GM19240 (cell line): Measurements from ENCODE around the gene CYFIP1.

Experiments
- DNase-seq: peaks from one replicate; pipeline ENCODE4 v3.0.0; 2011; ENCODE audit warnings: low spot score; ENCODE audit not compliant: insufficient read length

Gene CYFIP1

DNA sequence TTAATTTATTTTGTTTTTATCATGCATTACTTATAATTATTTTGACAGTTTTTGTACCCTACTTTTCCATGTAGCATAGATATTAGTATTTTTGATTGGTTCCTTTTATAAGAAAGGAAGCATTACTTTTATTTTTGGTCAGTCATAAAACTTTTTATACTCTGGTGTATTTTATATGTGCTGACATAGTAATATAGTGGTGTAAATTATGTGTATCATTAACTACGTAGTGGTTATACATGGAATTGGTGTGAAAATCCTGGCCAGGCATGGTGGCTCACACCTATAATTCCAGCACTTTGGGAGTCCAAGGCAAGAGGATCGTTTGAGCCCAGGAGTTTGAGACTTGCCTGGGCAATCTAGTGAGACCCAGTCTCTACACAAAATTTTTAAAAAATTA is 160.5 kb downstream of the CYFIP1 start:
- no peak for DNase-seq
